Neural progenitor cell (in vitro differentiated cells): Measurements from ENCODE around the gene MCM5.

Experiments used
- EZH2 ChIP-seq: fragments of 200-600 bp; sonication (generic); IDR thresholded peaks from 2 replicates; pipeline ENCODE4 v1.6.1; 2017; ENCODE audit warnings: antibody characterized with exemption, mild to moderate bottlenecking, moderate library complexity
- EZH2phosphoT487 ChIP-seq: fragments of 200-600 bp; sonication (generic); IDR thresholded peaks from 2 replicates; pipeline ENCODE4 v1.6.1; 2017; ENCODE audit warnings: antibody characterized with exemption
- TF ChIP-seq, protein P1 (sequence below): fragments of 200-600 bp; sonication (generic); IDR thresholded peaks from 2 replicates; pipeline ENCODE4 v1.5.1; 2017; ENCODE audit warnings: antibody characterized with exemption, mild to moderate bottlenecking

DNA sequence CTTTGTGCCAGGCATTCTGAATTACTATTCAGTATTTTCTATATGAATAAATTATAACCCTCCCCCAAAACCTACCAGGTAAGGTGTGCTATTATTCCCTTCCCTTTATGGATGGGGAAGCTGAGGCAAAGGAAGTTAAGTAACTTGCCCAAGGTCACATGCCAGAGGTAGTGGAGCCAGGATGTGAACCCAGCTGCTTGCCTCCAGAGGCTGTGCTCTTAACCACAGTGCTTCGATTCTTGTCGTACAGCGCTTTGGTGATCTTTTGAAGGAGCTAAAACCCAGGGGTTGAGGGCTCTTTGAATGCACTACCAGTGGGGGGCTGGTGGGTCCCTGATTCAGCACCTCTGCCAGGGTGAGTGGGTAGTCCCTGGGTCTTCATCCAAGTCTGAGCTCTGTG lies 18.8 kb downstream of the MCM5 start:
- TF ChIP-seq EZH2 = no peak
- TF ChIP-seq, protein P1, sequence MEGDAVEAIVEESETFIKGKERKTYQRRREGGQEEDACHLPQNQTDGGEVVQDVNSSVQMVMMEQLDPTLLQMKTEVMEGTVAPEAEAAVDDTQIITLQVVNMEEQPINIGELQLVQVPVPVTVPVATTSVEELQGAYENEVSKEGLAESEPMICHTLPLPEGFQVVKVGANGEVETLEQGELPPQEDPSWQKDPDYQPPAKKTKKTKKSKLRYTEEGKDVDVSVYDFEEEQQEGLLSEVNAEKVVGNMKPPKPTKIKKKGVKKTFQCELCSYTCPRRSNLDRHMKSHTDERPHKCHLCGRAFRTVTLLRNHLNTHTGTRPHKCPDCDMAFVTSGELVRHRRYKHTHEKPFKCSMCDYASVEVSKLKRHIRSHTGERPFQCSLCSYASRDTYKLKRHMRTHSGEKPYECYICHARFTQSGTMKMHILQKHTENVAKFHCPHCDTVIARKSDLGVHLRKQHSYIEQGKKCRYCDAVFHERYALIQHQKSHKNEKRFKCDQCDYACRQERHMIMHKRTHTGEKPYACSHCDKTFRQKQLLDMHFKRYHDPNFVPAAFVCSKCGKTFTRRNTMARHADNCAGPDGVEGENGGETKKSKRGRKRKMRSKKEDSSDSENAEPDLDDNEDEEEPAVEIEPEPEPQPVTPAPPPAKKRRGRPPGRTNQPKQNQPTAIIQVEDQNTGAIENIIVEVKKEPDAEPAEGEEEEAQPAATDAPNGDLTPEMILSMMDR = no peak
- no peak for TF ChIP-seq EZH2phosphoT487
